GM23248 (cell line): ENCODE results near the gene DICER1. TPM values are rescaled to one million over a fixed set of nuclear protein-coding genes. Genes with fewer than 3 reads are reported as not detected.

ENCODE experiments used
- DNase-seq: peaks from one replicate; pipeline ENCODE4 v3.0.0-alpha.2; 2015
- H2AFZ ChIP-seq: fragments of 200-600 bp; sonication (generic); 2 replicates; pipeline ENCODE4 v1.6.1; 2016; ENCODE audit warnings: antibody characterized with exemption
- H3F3A ChIP-seq: fragments of 200-600 bp; sonication (generic); 2 replicates; pipeline ENCODE4 v1.6.1; 2016; ENCODE audit warnings: mild to moderate bottlenecking, antibody characterized with exemption, mixed run types; ENCODE audit not compliant: insufficient read depth
- H3K27ac ChIP-seq: fragments of 200-600 bp; sonication (generic); 2 replicates; pipeline ENCODE4 v1.5.1; 2016; ENCODE audit warnings: mild to moderate bottlenecking
- H3K27me3 ChIP-seq: fragments of 200-600 bp; sonication (generic); replicated peaks from 2 replicates; pipeline ENCODE4 v1.6.1; 2016; ENCODE audit warnings: mild to moderate bottlenecking; ENCODE audit not compliant: insufficient read depth
- H3K36me3 ChIP-seq: fragments of 200-600 bp; sonication (generic); 2 replicates; pipeline ENCODE4 v1.6.1; 2016; ENCODE audit warnings: low read depth, mild to moderate bottlenecking
- H3K4me1 ChIP-seq: fragments of 200-600 bp; sonication (generic); 2 replicates; pipeline ENCODE4 v1.6.1; 2016; ENCODE audit warnings: mild to moderate bottlenecking; ENCODE audit not compliant: insufficient read depth
- H3K4me2 ChIP-seq: fragments of 200-600 bp; sonication (generic); one replicate; pipeline ENCODE4 v1.6.1; 2016; ENCODE audit warnings: mild to moderate bottlenecking; ENCODE audit not compliant: unreplicated experiment
- H3K4me3 ChIP-seq: fragments of 200-600 bp; sonication (generic); 2 replicates; pipeline ENCODE4 v1.5.1; 2016; ENCODE audit warnings: mild to moderate bottlenecking
- H3K79me2 ChIP-seq: fragments of 200-600 bp; sonication (generic); 2 replicates; pipeline ENCODE4 v1.6.1; 2016; ENCODE audit warnings: mild to moderate bottlenecking; ENCODE audit not compliant: insufficient read depth
- H3K9ac ChIP-seq: fragments of 200-600 bp; sonication (generic); 2 replicates; pipeline ENCODE4 v1.6.1; 2016; ENCODE audit warnings: mild to moderate bottlenecking
- H3K9me2 ChIP-seq: fragments of 200-600 bp; sonication (generic); 2 replicates; pipeline ENCODE4 v1.6.1; 2016; ENCODE audit warnings: mixed run types, mild to moderate bottlenecking, moderate library complexity; ENCODE audit not compliant: insufficient read depth
- H3K9me3 ChIP-seq: fragments of 200-600 bp; sonication (generic); one replicate; pipeline ENCODE4 v1.6.1; 2017; ENCODE audit warnings: low read depth
- H4K20me1 ChIP-seq: fragments of 200-600 bp; sonication (generic); 2 replicates; pipeline ENCODE4 v1.6.0; 2016; ENCODE audit not compliant: insufficient read depth
- EZH2 ChIP-seq: fragments of 200-600 bp; sonication (generic); IDR thresholded peaks from 2 replicates; pipeline ENCODE4 v1.6.1; 2018; ENCODE audit warnings: antibody characterized with exemption, mild to moderate bottlenecking; ENCODE audit not compliant: insufficient read depth, poor library complexity, severe bottlenecking
- EZH2phosphoT487 ChIP-seq: fragments of 200-600 bp; sonication (generic); IDR thresholded peaks from 2 replicates; pipeline ENCODE4 v1.6.1; 2018; ENCODE audit warnings: antibody characterized with exemption, moderate library complexity, mild to moderate bottlenecking, low read depth; ENCODE audit not compliant: insufficient read depth
- WGBS, 2 experiments: methylation state at CpG; one replicate each; pipeline ENCODE4 v1.1.6; 2015 to 2017; ENCODE audit warnings: low lambda C conversion rate in 2 of 2, low coverage in 1 of 2; ENCODE audit errors: missing lambda C conversion rate in 2 of 2; 5-methylcytosine and 5-hydroxymethylcytosine counted together
- in situ Hi-C: fragments of 300-500 bp; cut with MboI; formaldehyde crosslinking; loops from 2 replicates; pipeline ENCODE4 v1.15.0; 2020
- polyA plus RNA-seq: library from polyadenylated mRNA; unstranded; fragments of >200 nt; fragmentation: Nextera tagmentation; extraction: Ambion mirVana; gene quantifications from 2 replicates; pipeline ENCODE4 v1.2.1, GENCODE V29; 2016
- total RNA-seq: library from RNA; depleted of rRNA; stranded (reverse); fragments of >200 nt; shearing (Covaris generic); gene quantifications from 2 replicates; pipeline ENCODE4 v1.2.3, GENCODE V29; 2014

The DICER1 gene
- total and polyA plus RNA-seq, 2 experiments from 2014 or later = 9.8 to 27.6 TPM

DNA sequence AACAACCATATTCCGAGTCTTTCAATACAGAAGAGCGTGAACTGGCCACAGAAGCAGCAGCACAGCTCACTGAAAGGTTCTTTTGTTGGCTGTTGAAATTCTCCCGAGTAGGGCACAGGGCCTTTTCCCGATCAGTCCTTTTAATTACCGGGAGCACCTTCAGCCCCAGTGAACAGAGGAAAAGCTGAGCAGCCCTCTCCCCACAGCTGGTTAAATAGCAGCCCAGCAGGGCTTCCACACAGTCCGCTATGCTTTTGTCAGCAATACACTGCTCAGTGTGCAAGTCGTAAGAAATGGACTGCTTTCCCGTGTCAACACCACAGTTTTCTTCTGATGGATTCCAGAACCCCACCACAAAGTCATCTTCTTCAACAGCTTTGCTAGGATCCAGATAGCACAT, 61.3 kb downstream of the DICER1 start:
- peaks cover 36% of the 10 kb centered on the region for H3K4me1 ChIP-seq
- H3K9me2 ChIP-seq = no peaks in the 10 kb centered on the region
- peaks cover 13% of the 10 kb centered on the region for H3K36me3 ChIP-seq
- H3K4me2 ChIP-seq = no peak overlapping the region
- WGBS, 2 experiments = 78 to 81% methylated on average over 8 of the region's 8 CpGs
- H3K4me3 ChIP-seq = no peak overlapping the region
- no peak overlapping the region for H3K9ac ChIP-seq
- DNase-seq = no peak
- no peak overlapping the region for H3K27ac ChIP-seq
- H3K27me3 ChIP-seq = no peaks in the 10 kb centered on the region
- no peak overlapping the region for H2AFZ ChIP-seq
- TF ChIP-seq EZH2phosphoT487 = no peak
- no peak for TF ChIP-seq EZH2
- H3K79me2 ChIP-seq = peaks cover 64% of the 10 kb centered on the region
- H3K9me3 ChIP-seq = no peaks in the 10 kb centered on the region
- no peaks in the 10 kb centered on the region for H3F3A ChIP-seq
- in situ Hi-C loops = loop anchor here (10.0 kb wide), 1 partner anchor 401 kb away; no protein-coding TSS in a partner anchor
- no peaks in the 10 kb centered on the region for H4K20me1 ChIP-seq

DNA sequence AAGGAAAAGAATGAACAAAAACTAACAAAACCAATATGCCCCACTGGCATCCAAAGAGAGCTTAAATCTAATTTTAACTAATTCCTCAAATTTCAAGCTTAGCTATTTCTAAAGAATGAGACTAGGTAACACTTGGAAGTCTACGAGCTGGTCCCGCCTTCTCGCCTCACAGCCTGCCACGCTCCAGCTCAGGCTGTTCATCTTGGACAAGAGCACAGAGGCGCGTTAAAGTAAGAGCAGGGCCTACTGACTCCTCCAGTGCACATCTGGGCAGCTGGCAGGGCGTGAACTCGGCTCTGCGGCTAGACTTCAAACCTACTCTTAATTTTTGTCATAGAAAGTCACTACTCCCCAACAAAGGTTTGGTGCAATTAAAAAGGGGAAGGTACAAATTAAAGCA, 64.6 kb downstream of the DICER1 start:
- no peak for DNase-seq
- Histone ChIP-seq H3K36me3 (peaks cover 36% of the 10 kb centered on the region), H3K4me1 (peaks cover 12% of the 10 kb centered on the region), H3F3A (no peaks in the 10 kb centered on the region), H4K20me1 (no peaks in the 10 kb centered on the region), H3K27ac (no peak overlapping the region), H3K9ac (no peak overlapping the region), H3K27me3 (no peaks in the 10 kb centered on the region), H3K9me3 (no peaks in the 10 kb centered on the region), H3K9me2 (no peaks in the 10 kb centered on the region), H3K79me2 (peaks cover 41% of the 10 kb centered on the region; the same call in 1 of the 2 replicates), H3K4me3 (no peak overlapping the region), H2AFZ (no peak overlapping the region), H3K4me2 (no peak overlapping the region)
- TF ChIP-seq EZH2 (no peak), EZH2phosphoT487 (no peak)
- in situ Hi-C loops = loop anchor here (10.0 kb wide), 1 partner anchor 398 kb away; no protein-coding TSS in a partner anchor
- 79% methylated on average over 9 of the region's 9 CpGs for WGBS, 2 experiments

GRCh38 chr14:95091581-95091980, 65.7 kb downstream of the DICER1 start:
- no peak for TF ChIP-seq EZH2
- no peak for TF ChIP-seq EZH2phosphoT487
- Histone ChIP-seq H3K9me3 (no peaks in the 10 kb centered on the region), H3K36me3 (peaks cover 38% of the 10 kb centered on the region), H4K20me1 (no peaks in the 10 kb centered on the region), H3K4me1 (0 out of 2 replicates have a peak, but pooled peaks cover under 1% of the 10 kb centered on the region), H3K9me2 (no peaks in the 10 kb centered on the region), H3K9ac (no peak overlapping the region), H2AFZ (no peak overlapping the region), H3F3A (no peaks in the 10 kb centered on the region), H3K79me2 (peaks cover 35% of the 10 kb centered on the region; the same call in 1 of the 2 replicates), H3K4me2 (no peak overlapping the region), H3K4me3 (no peak overlapping the region), H3K27ac (no peak overlapping the region), H3K27me3 (no peaks in the 10 kb centered on the region)
- 71 to 81% methylated on average over 4 of the region's 4 CpGs for WGBS, 2 experiments
- no peak for DNase-seq
- in situ Hi-C loops = loop anchor here (10.0 kb wide), 1 partner anchor 397 kb away; no protein-coding TSS in a partner anchor

DNA sequence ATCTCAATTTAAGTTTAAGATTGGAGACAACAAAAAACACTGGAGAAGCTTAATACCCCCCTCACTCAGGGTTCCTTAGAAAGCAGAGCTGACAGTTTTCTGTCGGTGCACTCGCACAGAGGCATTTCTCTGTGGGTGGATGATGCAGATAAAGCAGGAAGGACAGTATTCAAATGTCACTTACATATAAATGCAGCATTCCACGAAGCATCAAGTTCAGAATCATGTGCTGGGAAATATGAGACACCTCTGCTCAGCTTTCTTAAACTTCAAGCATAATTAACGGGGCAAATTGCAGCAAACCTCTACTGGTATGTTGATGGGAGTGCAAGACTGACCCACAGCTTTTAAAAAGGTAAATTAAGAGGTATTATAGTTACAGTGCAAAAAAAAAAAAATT, 68.7 kb downstream of the DICER1 start:
- H3K27me3 ChIP-seq = no peaks in the 10 kb centered on the region
- H3K79me2 ChIP-seq = 0 out of 2 replicates have a peak, but pooled peaks cover 10% of the 10 kb centered on the region
- in situ Hi-C loops = no loop called here
- H3F3A ChIP-seq = no peaks in the 10 kb centered on the region
- no peak overlapping the region for H3K27ac ChIP-seq
- no peaks in the 10 kb centered on the region for H3K9me3 ChIP-seq
- no peak for DNase-seq
- H3K4me3 ChIP-seq = no peak overlapping the region
- no peaks in the 10 kb centered on the region for H3K4me1 ChIP-seq
- H4K20me1 ChIP-seq = no peaks in the 10 kb centered on the region
- H3K36me3 ChIP-seq = peaks cover 42% of the 10 kb centered on the region
- no peaks in the 10 kb centered on the region for H3K9me2 ChIP-seq
- no peak overlapping the region for H2AFZ ChIP-seq
- H3K9ac ChIP-seq = no peak overlapping the region
- 82 to 83% methylated on average over 4 of the region's 4 CpGs for WGBS, 2 experiments
- no peak overlapping the region for H3K4me2 ChIP-seq
- TF ChIP-seq EZH2phosphoT487 (no peak), EZH2 (no peak)
